Loucy (cell line): ENCODE data around the gene ARHGAP40.

Source experiments
- H2AFZ ChIP-seq: fragments of 200-600 bp; sonication (generic); 2 replicates; pipeline ENCODE4 v1.6.0; 2016; ENCODE audit warnings: antibody characterized with exemption, mild to moderate bottlenecking, low read length, moderate library complexity
- H3F3A ChIP-seq: fragments of 200-600 bp; 2 replicates; pipeline ENCODE4 v1.6.0; 2016; ENCODE audit warnings: antibody characterized with exemption, low read depth, mild to moderate bottlenecking
- H3K27me3 ChIP-seq: fragments of 200-600 bp; sonication (generic); 2 replicates; pipeline ENCODE4 v1.6.1; 2014; ENCODE audit warnings: low read length, mild to moderate bottlenecking; ENCODE audit not compliant: insufficient read depth, poor library complexity, severe bottlenecking
- H3K36me3 ChIP-seq: fragments of 200-600 bp; sonication (generic); 2 replicates; pipeline ENCODE4 v1.6.1; 2016; ENCODE audit warnings: low read length; ENCODE audit not compliant: insufficient read depth
- H3K4me1 ChIP-seq: fragments of 200-600 bp; sonication (generic); 2 replicates; pipeline ENCODE4 v1.5.1; 2014; ENCODE audit warnings: low read length, mild to moderate bottlenecking; ENCODE audit not compliant: insufficient read depth, poor library complexity, severe bottlenecking
- H3K4me2 ChIP-seq: fragments of 200-600 bp; sonication (generic); 2 replicates; pipeline ENCODE4 v1.6.0; 2014; ENCODE audit warnings: antibody characterized with exemption, low read length, low read depth, mild to moderate bottlenecking; ENCODE audit not compliant: poor library complexity, severe bottlenecking
- H3K4me3 ChIP-seq: fragments of 200-600 bp; sonication (generic); 2 replicates; pipeline ENCODE4 v1.5.1; 2014; ENCODE audit warnings: low read length, mild to moderate bottlenecking, mixed read lengths; ENCODE audit not compliant: poor library complexity, severe bottlenecking
- H3K79me2 ChIP-seq: fragments of 200-600 bp; sonication (generic); 2 replicates; pipeline ENCODE4 v1.6.1; 2014; ENCODE audit warnings: low read length; ENCODE audit not compliant: insufficient read depth
- H3K9ac ChIP-seq: fragments of 200-600 bp; sonication (generic); 2 replicates; pipeline ENCODE4 v1.6.0; 2014; ENCODE audit warnings: mild to moderate bottlenecking, low read depth, low read length, moderate library complexity; ENCODE audit not compliant: poor library complexity, severe bottlenecking
- H3K9me2 ChIP-seq: fragments of 200-600 bp; sonication (generic); replicated peaks from 2 replicates; pipeline ENCODE4 v1.6.1; 2016; ENCODE audit warnings: low read depth, low read length, mixed read lengths
- H3K9me3 ChIP-seq: fragments of 200-600 bp; sonication (generic); 2 replicates; pipeline ENCODE4 v1.6.1; 2014; ENCODE audit warnings: mild to moderate bottlenecking, antibody characterized with exemption, low read length, low read depth; ENCODE audit not compliant: insufficient read depth
- H4K20me1 ChIP-seq: fragments of 200-600 bp; sonication (generic); 2 replicates; pipeline ENCODE4 v1.6.0; 2014; ENCODE audit warnings: antibody characterized with exemption, low read length, mild to moderate bottlenecking; ENCODE audit not compliant: insufficient read depth, poor library complexity, severe bottlenecking
- CTCF ChIP-seq: fragments of 200-600 bp; sonication (generic); conservative IDR thresholded peaks from 2 replicates; pipeline ENCODE4 v1.5.1; 2014; ENCODE audit warnings: mild to moderate bottlenecking, antibody characterized with exemption, low read length
- EZH2phosphoT487 ChIP-seq: fragments of 200-600 bp; IDR thresholded peaks from 2 replicates; pipeline ENCODE4 v1.6.1; 2018; ENCODE audit warnings: antibody characterized with exemption, mild to moderate bottlenecking, moderate library complexity, borderline replicate concordance

The ARHGAP40 gene

DNA sequence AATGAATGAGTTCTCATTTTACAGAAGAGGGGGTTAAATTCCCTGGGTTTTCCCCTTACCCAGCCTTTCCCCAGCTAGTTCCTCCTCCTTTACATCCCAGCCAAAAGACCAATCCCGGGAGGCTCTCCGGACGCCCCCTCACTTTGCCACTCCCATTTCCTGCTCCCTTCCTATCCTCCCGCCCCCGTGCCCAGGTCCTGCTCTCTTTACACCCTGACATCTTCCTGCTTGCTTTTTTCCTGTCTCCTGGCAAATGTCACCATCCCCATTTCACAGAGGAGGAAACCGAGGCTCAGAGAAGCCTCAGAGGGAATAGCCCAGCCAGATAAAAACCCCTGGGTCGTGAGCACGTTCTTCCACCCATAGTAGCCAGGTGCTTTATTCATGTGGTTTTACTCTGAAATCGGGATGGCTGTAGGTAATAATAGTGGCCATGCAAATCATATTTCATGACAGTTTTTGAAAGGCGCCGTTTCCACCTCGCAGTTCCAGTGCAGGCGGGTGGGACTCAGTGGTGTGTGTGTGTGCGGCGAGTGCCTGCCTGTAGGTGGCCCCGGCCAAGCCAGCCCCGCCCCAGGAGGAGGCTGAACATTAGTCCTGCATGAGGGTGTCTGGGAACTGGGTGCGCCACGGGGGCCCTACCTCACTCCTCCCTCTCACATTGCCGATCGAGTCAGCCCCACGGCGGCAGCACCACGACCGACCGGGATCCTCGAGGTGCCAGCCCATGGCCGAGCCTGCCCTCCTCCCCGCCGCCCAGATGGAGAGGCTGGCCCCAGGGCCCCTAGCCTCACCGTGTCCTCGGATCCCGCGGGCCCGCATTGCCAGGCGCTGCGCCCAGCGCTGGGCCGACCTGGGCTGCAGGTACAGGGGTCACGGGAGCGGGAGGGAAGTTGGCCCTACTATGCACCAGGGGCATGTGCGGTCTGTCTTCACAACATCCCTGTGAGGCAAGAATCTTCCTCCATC lies at the start of gene ARHGAP40:
Gene ARHGAP40, plus strand, starts transcription at position 594 of the 969 bp plus-strand sequence.
- TF ChIP-seq EZH2phosphoT487 (no peak), CTCF (no peak)
- H2AFZ ChIP-seq: no peak within 1 kb of the TSS
- no peaks in the 10 kb centered on the region for H3F3A ChIP-seq
- no peaks in the 10 kb centered on the region for H3K4me1 ChIP-seq
- H3K36me3 ChIP-seq: no peaks in the 10 kb centered on the region
- no peaks in the 10 kb centered on the region for H3K27me3 ChIP-seq
- no peak within 1 kb of the TSS for H3K9ac ChIP-seq
- no peaks in the 10 kb centered on the region for H3K79me2 ChIP-seq
- H3K4me2 ChIP-seq: no peak within 1 kb of the TSS
- H4K20me1 ChIP-seq: no peaks in the 10 kb centered on the region
- H3K9me3 ChIP-seq: no peaks in the 10 kb centered on the region
- H3K4me3 ChIP-seq: no peak within 1 kb of the TSS
- H3K9me2 ChIP-seq: no peaks in the 10 kb centered on the region

GRCh38 chr20:38554986-38555385 lies 46.6 kb upstream of the ARHGAP40 start:
- Histone ChIP-seq H2AFZ (no peak overlapping the region), H3K79me2 (no peaks in the 10 kb centered on the region), H3K9me2 (no peaks in the 10 kb centered on the region), H3K27me3 (no peaks in the 10 kb centered on the region), H4K20me1 (no peaks in the 10 kb centered on the region), H3K4me3 (no peak overlapping the region), H3K4me2 (no peak overlapping the region), H3K4me1 (no peaks in the 10 kb centered on the region), H3F3A (no peaks in the 10 kb centered on the region), H3K36me3 (peaks cover 75% of the 10 kb centered on the region; the same call in 1 of the 2 replicates), H3K9me3 (no peaks in the 10 kb centered on the region), H3K9ac (no peak overlapping the region)
- TF ChIP-seq CTCF (no peak), EZH2phosphoT487 (no peak)

DNA sequence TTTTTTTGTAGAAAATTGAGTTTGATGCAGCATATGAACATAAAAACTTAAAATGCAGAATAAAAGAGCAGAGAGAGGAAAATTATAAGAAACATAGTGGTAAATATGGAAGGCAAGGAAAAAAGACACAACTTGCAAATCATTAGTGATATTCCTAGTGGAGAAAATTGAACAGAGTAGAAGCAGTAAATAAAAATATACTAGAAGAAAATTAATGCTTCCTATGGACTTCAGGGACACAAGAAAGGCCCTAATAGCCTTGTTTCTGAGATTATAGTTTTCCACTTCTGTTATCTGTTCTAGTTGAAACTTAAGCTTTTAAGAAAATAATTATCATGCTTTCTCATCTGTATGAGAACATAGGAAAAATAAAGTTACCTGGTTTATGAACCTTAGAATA lies 46.2 kb upstream of the ARHGAP40 start:
- Histone ChIP-seq H3K9me2 (no peaks in the 10 kb centered on the region), H3K9me3 (no peaks in the 10 kb centered on the region), H3K4me1 (no peaks in the 10 kb centered on the region), H3K79me2 (no peaks in the 10 kb centered on the region), H4K20me1 (no peaks in the 10 kb centered on the region), H3K36me3 (peaks cover 79% of the 10 kb centered on the region; the same call in 1 of the 2 replicates), H3K4me2 (no peak overlapping the region), H3K4me3 (no peak overlapping the region), H2AFZ (no peak overlapping the region), H3K9ac (no peak overlapping the region), H3K27me3 (no peaks in the 10 kb centered on the region), H3F3A (no peaks in the 10 kb centered on the region)
- TF ChIP-seq CTCF: no peak
- TF ChIP-seq EZH2phosphoT487: no peak
